C4-2B (cell line): ENCODE measurements around the gene OR5F1.

Experiments
- CTCF ChIP-seq: fragments of 450-650 bp; conservative IDR thresholded peaks from 2 replicates; pipeline ENCODE4 v1.5.1; 2017; ENCODE audit warnings: mild to moderate bottlenecking
- ZFX ChIP-seq: fragments of 450-650 bp; IDR thresholded peaks from 2 replicates; pipeline ENCODE4 v1.6.1; 2017

- no peak for TF ChIP-seq CTCF
- TF ChIP-seq ZFX: no peak
Measured at GRCh38 chr11:55969845-55970244, 24.6 kb downstream of the OR5F1 start, which contains the start of gene OR10AG1.
